NT2/D1 (cell line): ENCODE measurements around the gene TTC21A.

Source experiments
- SUZ12 ChIP-seq: IDR thresholded peaks from 2 replicates; pipeline ENCODE4 v1.6.1; 2011; ENCODE audit not compliant: insufficient read length, insufficient read depth; ENCODE audit errors: extremely low read depth
- YY1 ChIP-seq: IDR thresholded peaks from 2 replicates; pipeline ENCODE4 v1.6.1; 2011; ENCODE audit not compliant: insufficient read length, insufficient read depth
- ZNF274 ChIP-seq: IDR thresholded peaks from 2 replicates; pipeline ENCODE4 v1.6.1; 2011; ENCODE audit warnings: mild to moderate bottlenecking, low read depth, low read length

- TF ChIP-seq SUZ12 (no peak), ZNF274 (no peak), YY1 (no peak)
Observed at GRCh38 chr3:39138804-39139415, 31.4 kb downstream of the TTC21A start.
